Subcutaneous abdominal adipose tissue (tissue), 5 donors: ENCODE data around the gene CDC25C.

ENCODE experiments used
- H3K27ac ChIP-seq: one replicate; pipeline ENCODE4 v1.7.0; 2013; ENCODE audit warnings: low read depth, mild to moderate bottlenecking, inconsistent platforms, low read length, moderate library complexity
- H3K27me3 ChIP-seq, 5 donors: one replicate each; pipeline ENCODE4 v1.7.0; 2013; ENCODE audit warnings: low read length in 5 of 5, inconsistent platforms in 1 of 5; ENCODE audit not compliant: control insufficient read depth in 5 of 5, insufficient read depth in 4 of 5
- H3K36me3 ChIP-seq, 5 donors: one replicate each; pipeline ENCODE4 v1.7.0; 2013; ENCODE audit warnings: low read length in 5 of 5; ENCODE audit not compliant: control insufficient read depth in 5 of 5, insufficient read depth in 5 of 5
- H3K4me1 ChIP-seq, 5 donors: one replicate each; pipeline ENCODE4 v1.7.0; 2013; ENCODE audit warnings: low read length in 5 of 5, mild to moderate bottlenecking in 3 of 5, moderate library complexity in 1 of 5; ENCODE audit not compliant: control insufficient read depth in 5 of 5, insufficient read depth in 5 of 5
- H3K4me3 ChIP-seq, 5 donors: one replicate each; pipeline ENCODE4 v1.7.0; 2013; ENCODE audit warnings: low read length in 5 of 5, low read depth in 1 of 5
- H3K9ac ChIP-seq, 5 donors: one replicate each; pipeline ENCODE4 v1.7.0; 2013; ENCODE audit warnings: low read length in 5 of 5, mild to moderate bottlenecking in 4 of 5, moderate library complexity in 3 of 5
- H3K9me3 ChIP-seq, 5 donors: one replicate each; pipeline ENCODE4 v1.7.0; 2013; ENCODE audit warnings: low read length in 5 of 5; ENCODE audit not compliant: control insufficient read depth in 5 of 5
- donor health status: healthy.
- donor health status: healthy.
- donor health status: healthy.
- donor health status: healthy.
- donor health status: healthy.

CDC25C gene

GRCh38 chr5:138282920-138283742, 48.5 kb downstream of the CDC25C start:
- Histone ChIP-seq H3K9ac (peak overlapping the region in 1 of 5 donors; percentile 30), H3K4me1 (no peaks in the 10 kb centered on the region), H3K27me3 (no peaks in the 10 kb centered on the region), H3K36me3 (no peaks in the 10 kb centered on the region), H3K9me3 (no peaks in the 10 kb centered on the region), H3K27ac (no peak overlapping the region), H3K4me3 (no peak overlapping the region)

GRCh38 chr5:138280915-138281314, 50.7 kb downstream of the CDC25C start:
- Histone ChIP-seq H3K9me3 (no peaks in the 10 kb centered on the region), H3K36me3 (no peaks in the 10 kb centered on the region), H3K9ac (no peak overlapping the region), H3K4me3 (no peak overlapping the region), H3K27ac (no peak overlapping the region), H3K27me3 (peaks cover 0 to 2% (median 0%) of the 10 kb centered on the region in 5 donors), H3K4me1 (no peaks in the 10 kb centered on the region)

GRCh38 chr5:138276402-138277054, 55.1 kb downstream of the CDC25C start:
- H3K27ac ChIP-seq: no peak overlapping the region

GRCh38 chr5:138275895-138276294, 55.7 kb downstream of the CDC25C start:
- no peak overlapping the region for H3K9ac ChIP-seq
- no peak overlapping the region for H3K4me3 ChIP-seq
- H3K36me3 ChIP-seq: no peaks in the 10 kb centered on the region
- peaks cover 0 to 12% (median 4%) of the 10 kb centered on the region in 5 donors for H3K4me1 ChIP-seq
- H3K9me3 ChIP-seq: no peaks in the 10 kb centered on the region
- peaks cover 10 to 17% (median 14%) of the 10 kb centered on the region in 5 donors for H3K27me3 ChIP-seq
- H3K27ac ChIP-seq: no peak overlapping the region

More at GRCh38 chr5:138276402-138277054, 55.1 kb downstream of the CDC25C start:
- no peaks in the 10 kb centered on the region for H3K9me3 ChIP-seq
- H3K4me3 ChIP-seq: no peak overlapping the region
- H3K4me1 ChIP-seq: peaks cover 0 to 12% (median 4%) of the 10 kb centered on the region in 5 donors
- no peak overlapping the region for H3K9ac ChIP-seq
- H3K27me3 ChIP-seq: peaks cover 10 to 17% (median 14%) of the 10 kb centered on the region in 5 donors
- H3K36me3 ChIP-seq: no peaks in the 10 kb centered on the region

- no peak overlapping the region for H3K9ac ChIP-seq
- H3K4me1 ChIP-seq: peaks cover 0 to 12% (median 4%) of the 10 kb centered on the region in 5 donors
- no peak overlapping the region for H3K27ac ChIP-seq
- no peaks in the 10 kb centered on the region for H3K9me3 ChIP-seq
- peaks cover 10 to 17% (median 14%) of the 10 kb centered on the region in 5 donors for H3K27me3 ChIP-seq
- no peaks in the 10 kb centered on the region for H3K36me3 ChIP-seq
- H3K4me3 ChIP-seq: no peak overlapping the region
These were observed 56.2 kb downstream of the CDC25C start for GRCh38 chr5:138275379-138275782.

GRCh38 chr5:138274189-138274853, 57.3 kb downstream of the CDC25C start, which contains the start of gene GFRA3:
Gene GFRA3 (minus strand): TSS chr5:138274621. CDS start chr5:138274424, 197 bp downstream.
- Histone ChIP-seq H3K4me3 (peak within 1 kb of the TSS in 2 of 5 donors; percentile 34 to 49), H3K4me1 (peaks cover 0 to 12% (median 4%) of the 10 kb centered on the region in 5 donors), H3K9me3 (no peaks in the 10 kb centered on the region), H3K27ac (no peak within 1 kb of the TSS), H3K27me3 (peaks cover 10 to 17% (median 14%) of the 10 kb centered on the region in 5 donors), H3K9ac (no peak within 1 kb of the TSS), H3K36me3 (no peaks in the 10 kb centered on the region)

GRCh38 chr5:138273834-138274188, 57.8 kb downstream of the CDC25C start:
- peaks cover 0 to 12% (median 4%) of the 10 kb centered on the region in 5 donors for H3K4me1 ChIP-seq
- H3K9ac ChIP-seq: no peak overlapping the region
- peak overlapping the region in 2 of 5 donors; percentile 34 to 49 for H3K4me3 ChIP-seq
- no peaks in the 10 kb centered on the region for H3K9me3 ChIP-seq
- H3K36me3 ChIP-seq: no peaks in the 10 kb centered on the region
- peaks cover 10 to 17% (median 14%) of the 10 kb centered on the region in 5 donors for H3K27me3 ChIP-seq
- H3K27ac ChIP-seq: no peak overlapping the region

- Histone ChIP-seq H3K9ac (no peak overlapping the region), H3K9me3 (no peaks in the 10 kb centered on the region), H3K4me1 (peaks cover 0 to 12% (median 4%) of the 10 kb centered on the region in 5 donors), H3K27me3 (peaks cover 10 to 17% (median 14%) of the 10 kb centered on the region in 5 donors), H3K27ac (no peak overlapping the region), H3K36me3 (no peaks in the 10 kb centered on the region), H3K4me3 (no peak overlapping the region)
These were observed 58.9 kb downstream of the CDC25C start for GRCh38 chr5:138272681-138273080.

- Histone ChIP-seq H3K4me3 (no peak overlapping the region), H3K27me3 (peaks cover 10 to 17% (median 14%) of the 10 kb centered on the region in 5 donors), H3K4me1 (peaks cover 0 to 12% (median 4%) of the 10 kb centered on the region in 5 donors), H3K9me3 (no peaks in the 10 kb centered on the region), H3K9ac (no peak overlapping the region), H3K36me3 (no peaks in the 10 kb centered on the region), H3K27ac (no peak overlapping the region)
These were observed 60.3 kb downstream of the CDC25C start for GRCh38 chr5:138271281-138271680.
